ENCODE results near the gene NT5M.
"Not testable (repeated sequence)": the region's sequence is repeated elsewhere in the genome, so short reads cannot be mapped to it uniquely, and the experiment has no call there.

The NT5M gene

DNA sequence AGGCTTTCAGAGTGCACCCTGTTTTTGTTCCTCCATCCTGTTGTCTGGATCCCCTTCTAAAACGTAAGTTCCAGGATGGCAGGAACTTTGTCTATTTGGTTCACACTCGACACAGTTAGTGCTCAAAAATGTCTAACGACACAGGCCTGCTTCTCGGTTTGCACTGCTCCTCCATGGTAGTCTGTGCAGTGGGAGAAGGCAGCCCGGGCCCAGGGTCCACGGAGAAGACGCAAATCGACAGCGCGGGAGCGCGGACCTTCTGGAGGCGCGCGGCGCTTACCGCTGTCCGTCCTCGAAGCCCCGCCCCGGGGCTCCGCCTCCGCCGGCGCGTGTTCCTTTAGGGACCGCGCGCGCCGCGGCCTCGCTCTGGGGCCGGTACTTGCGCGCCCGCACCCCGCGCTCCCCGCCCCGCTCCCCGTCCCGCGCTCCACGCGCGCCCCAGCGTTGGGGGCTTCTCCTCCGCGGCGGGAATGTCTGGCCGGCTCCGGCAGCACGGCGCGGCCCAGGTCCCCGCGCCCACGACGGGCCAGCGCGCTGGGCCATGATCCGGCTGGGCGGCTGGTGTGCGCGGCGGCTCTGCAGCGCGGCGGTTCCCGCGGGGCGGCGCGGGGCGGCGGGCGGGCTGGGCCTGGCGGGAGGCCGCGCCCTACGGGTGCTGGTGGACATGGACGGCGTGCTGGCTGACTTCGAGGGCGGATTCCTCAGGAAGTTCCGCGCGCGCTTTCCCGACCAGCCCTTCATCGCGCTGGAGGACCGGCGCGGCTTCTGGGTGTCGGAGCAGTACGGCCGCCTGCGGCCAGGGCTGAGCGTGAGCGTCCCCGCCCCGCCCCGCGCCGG, at the start of gene NT5M:
Gene NT5M, plus strand, starts transcription at position 364 of the 837 bp plus-strand sequence. Its CDS starts 178 bp downstream, at position 542.
- TF ChIP-seq, protein P1, sequence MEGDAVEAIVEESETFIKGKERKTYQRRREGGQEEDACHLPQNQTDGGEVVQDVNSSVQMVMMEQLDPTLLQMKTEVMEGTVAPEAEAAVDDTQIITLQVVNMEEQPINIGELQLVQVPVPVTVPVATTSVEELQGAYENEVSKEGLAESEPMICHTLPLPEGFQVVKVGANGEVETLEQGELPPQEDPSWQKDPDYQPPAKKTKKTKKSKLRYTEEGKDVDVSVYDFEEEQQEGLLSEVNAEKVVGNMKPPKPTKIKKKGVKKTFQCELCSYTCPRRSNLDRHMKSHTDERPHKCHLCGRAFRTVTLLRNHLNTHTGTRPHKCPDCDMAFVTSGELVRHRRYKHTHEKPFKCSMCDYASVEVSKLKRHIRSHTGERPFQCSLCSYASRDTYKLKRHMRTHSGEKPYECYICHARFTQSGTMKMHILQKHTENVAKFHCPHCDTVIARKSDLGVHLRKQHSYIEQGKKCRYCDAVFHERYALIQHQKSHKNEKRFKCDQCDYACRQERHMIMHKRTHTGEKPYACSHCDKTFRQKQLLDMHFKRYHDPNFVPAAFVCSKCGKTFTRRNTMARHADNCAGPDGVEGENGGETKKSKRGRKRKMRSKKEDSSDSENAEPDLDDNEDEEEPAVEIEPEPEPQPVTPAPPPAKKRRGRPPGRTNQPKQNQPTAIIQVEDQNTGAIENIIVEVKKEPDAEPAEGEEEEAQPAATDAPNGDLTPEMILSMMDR (IDR thresholded peaks at IDR 0.05; ENCODE audit: insufficient read depth, low read depth, low read length, missing control alignments) = no peak
- H3K4me3 ChIP-seq (ENCODE audit: low read depth, low read length) = peak within 1 kb of the TSS; percentile 62
- peak; percentile 84 for DNase-seq (ENCODE audit: low read depth)

DNA sequence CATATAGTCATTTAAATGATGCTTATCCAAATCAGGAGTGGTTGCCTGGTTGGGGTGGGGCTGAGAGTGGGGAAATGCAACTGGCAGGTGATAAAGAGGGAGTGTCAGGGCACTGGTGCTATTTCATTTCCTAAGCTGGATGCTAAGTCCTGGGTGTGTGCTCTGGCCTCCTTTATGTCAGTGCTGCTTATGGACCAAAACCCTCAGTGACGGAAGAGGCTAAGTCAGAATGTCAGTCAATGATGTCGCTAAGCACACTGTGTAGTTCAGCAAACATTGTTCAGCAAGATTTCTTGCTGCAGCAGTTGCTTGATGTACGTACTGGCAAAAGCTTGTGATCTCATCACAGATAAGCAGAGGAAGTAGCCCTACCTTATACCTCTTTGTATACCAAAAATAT, 49.8 kb upstream of the NT5M start:
- TF ChIP-seq, protein P1 (IDR thresholded peaks at IDR 0.05; ENCODE audit: insufficient read depth, low read depth, low read length, missing control alignments) = no peak
- DNase-seq (ENCODE audit: low read depth) = no peak
- H3K4me3 ChIP-seq (ENCODE audit: low read depth, low read length) = no peak overlapping the region

DNA sequence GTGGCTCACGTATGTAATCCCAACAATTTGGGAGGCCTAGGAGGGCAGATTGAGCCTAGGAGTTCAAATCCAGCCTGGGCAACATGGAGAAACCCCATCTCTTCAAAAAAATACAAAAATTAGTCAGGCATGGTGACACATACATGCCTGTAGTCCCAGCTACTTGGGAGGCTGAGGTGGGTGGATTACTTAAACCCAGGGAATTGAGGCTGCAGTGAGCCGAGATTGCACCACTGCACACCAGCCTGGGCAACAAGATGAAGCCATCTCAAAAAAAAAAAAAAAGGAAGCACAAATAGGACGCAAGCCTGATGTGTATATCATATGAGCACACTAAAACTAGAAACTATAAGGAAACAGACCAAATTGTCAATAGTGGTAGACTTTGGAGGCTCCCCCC, 49.1 kb upstream of the NT5M start:
- TF ChIP-seq, protein P1 (IDR thresholded peaks at IDR 0.05; ENCODE audit: insufficient read depth, low read depth, low read length, missing control alignments) = no peak
- no peak overlapping the region for H3K4me3 ChIP-seq (ENCODE audit: low read depth, low read length)
- DNase-seq (ENCODE audit: low read depth) = no peak

DNA sequence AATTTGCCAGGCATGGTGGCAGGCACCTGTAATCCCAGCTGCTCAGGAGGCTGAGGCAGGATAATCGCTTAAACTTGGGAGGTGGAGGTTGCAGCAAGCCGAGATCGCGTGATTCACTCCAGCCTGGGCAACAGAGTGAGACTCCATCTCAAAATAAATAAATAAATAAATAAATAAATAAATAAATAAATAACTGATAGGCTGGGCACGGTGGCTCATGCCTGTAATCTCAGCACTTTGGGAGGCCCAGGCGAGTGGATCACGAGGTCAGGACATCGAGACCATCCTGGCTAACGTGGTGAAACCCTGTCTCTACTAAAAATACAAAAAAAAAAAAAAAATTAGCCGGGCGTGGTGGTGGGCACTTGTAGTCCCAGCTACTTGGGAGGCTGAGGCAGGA, 47.5 kb upstream of the NT5M start:
- not testable (repeated sequence) for H3K4me3 ChIP-seq (ENCODE audit: low read depth, low read length); DNase-seq (ENCODE audit: low read depth)

DNA sequence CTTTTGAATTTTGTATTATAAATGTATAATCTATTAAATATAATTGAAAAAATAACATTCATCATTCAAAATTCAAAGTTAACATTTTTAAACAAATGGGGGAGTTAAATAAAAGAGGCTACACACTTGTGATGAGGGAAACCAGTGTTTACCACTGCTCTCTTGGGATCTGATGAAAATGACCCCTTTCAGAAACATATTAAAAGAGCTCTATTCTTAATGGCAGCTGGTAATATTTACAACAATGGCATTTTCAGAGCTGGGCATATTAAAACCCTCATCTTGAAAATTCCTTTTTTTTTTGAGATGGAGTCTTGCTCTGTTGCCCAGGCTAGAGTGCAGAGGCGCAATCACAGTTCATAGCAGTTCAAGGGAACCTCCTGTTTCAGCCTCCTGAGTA, 46.9 kb upstream of the NT5M start:
- no peak overlapping the region for H3K4me3 ChIP-seq (ENCODE audit: low read depth, low read length)
- TF ChIP-seq, protein P1 (IDR thresholded peaks at IDR 0.05; ENCODE audit: insufficient read depth, low read depth, low read length, missing control alignments) = no peak
- DNase-seq (ENCODE audit: low read depth) = no peak

DNA sequence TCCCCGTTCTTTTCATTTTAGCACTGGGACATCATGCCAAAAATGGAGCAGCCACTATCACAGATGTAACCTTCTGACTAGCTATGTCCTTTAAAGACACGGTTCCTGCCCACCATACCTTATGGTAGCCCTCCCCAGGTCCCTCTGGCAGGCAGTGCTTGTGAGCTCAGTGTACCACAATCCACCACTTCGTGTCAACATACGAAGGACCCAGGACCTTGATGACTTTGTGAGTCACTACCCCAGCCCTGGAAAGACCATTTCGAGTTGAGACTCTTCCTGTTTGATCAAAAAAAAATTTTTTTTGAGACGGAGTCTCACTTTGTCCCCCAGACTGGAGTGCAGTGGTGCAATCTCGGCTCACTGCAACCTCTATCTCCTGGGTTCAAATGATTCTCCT, 45.2 kb upstream of the NT5M start:
- TF ChIP-seq, protein P1 (IDR thresholded peaks at IDR 0.05; ENCODE audit: insufficient read depth, low read depth, low read length, missing control alignments) = no peak
- no peak for DNase-seq (ENCODE audit: low read depth)
- H3K4me3 ChIP-seq (ENCODE audit: low read depth, low read length) = no peak overlapping the region

DNA sequence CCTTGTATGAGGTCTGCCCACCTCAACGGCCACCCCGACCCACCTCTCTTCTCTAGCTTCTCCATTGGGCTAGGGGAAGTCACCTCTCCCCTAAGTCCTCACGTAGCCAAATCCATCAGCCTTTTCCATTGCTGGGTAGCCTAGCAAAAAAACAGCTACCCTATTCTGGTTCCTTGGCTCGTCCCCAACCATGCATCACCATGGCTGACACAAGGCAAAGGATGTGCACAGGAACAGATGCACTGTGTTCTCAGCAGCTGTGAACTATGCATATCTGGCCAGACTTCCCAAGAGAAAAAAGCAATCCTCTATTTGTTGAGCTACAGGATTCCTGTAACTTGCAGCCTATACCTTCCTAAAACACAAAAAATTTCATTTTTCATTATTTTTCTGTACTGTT, 44.2 kb upstream of the NT5M start:
- DNase-seq (ENCODE audit: low read depth) = no peak
- no peak overlapping the region for H3K4me3 ChIP-seq (ENCODE audit: low read depth, low read length)
- TF ChIP-seq, protein P1 (IDR thresholded peaks at IDR 0.05; ENCODE audit: insufficient read depth, low read depth, low read length, missing control alignments) = no peak
